Left ventricle myocardium inferior (tissue), 1 donor: Measurements from ENCODE around the gene CCNG2. TPM values are rescaled to one million over a fixed set of nuclear protein-coding genes. Genes with fewer than 3 reads are reported as not detected.

Experiments
- DNase-seq: peaks from one replicate; pipeline ENCODE4 v3.0.0-alpha.2; 2020
- H3K27ac ChIP-seq: fragments of 200-600 bp; replicated peaks from 2 replicates; pipeline ENCODE4 v1.8.0; 2021
- H3K27me3 ChIP-seq: fragments of 200-600 bp; 2 replicates; pipeline ENCODE4 v1.8.0; 2021; ENCODE audit warnings: low read depth
- H3K36me3 ChIP-seq: fragments of 200-600 bp; 2 replicates; pipeline ENCODE4 v1.8.0; 2021
- H3K4me1 ChIP-seq: fragments of 200-600 bp; 2 replicates; pipeline ENCODE4 v1.8.0; 2021
- H3K4me3 ChIP-seq: fragments of 200-600 bp; 2 replicates; pipeline ENCODE4 v1.8.0; 2021; ENCODE audit warnings: mild to moderate bottlenecking, moderate library complexity
- H3K9me3 ChIP-seq: fragments of 200-600 bp; replicated peaks from 2 replicates; pipeline ENCODE4 v1.8.0; 2021
- intact Hi-C: fragments of 100-400 bp; cut with micrococcal nuclease; formaldehyde crosslinking; loops from one replicate; pipeline ENCODE4 v1.11.0; 2022
- total RNA-seq: library from RNA; stranded (reverse); fragmentation: NEBNext Ultra II Directional; extraction: Animal tissue kit (Norgen Biotek cat#: 25700); gene quantifications from one replicate; pipeline ENCODE4 v1.2.1, GENCODE V29; 2021
- TF ChIP-seq, protein P1 (sequence below): fragments of 200-600 bp; IDR thresholded peaks from 2 replicates; pipeline ENCODE4 v1.8.0; 2021; ENCODE audit warnings: antibody characterized with exemption, mild to moderate bottlenecking, borderline replicate concordance
- donor health status: DM: no; HTN: yes; CAD: no; lungs with severe emphysema.

Gene CCNG2
- total RNA-seq, 1 donor from 2014 or later = 8.5 TPM

DNA sequence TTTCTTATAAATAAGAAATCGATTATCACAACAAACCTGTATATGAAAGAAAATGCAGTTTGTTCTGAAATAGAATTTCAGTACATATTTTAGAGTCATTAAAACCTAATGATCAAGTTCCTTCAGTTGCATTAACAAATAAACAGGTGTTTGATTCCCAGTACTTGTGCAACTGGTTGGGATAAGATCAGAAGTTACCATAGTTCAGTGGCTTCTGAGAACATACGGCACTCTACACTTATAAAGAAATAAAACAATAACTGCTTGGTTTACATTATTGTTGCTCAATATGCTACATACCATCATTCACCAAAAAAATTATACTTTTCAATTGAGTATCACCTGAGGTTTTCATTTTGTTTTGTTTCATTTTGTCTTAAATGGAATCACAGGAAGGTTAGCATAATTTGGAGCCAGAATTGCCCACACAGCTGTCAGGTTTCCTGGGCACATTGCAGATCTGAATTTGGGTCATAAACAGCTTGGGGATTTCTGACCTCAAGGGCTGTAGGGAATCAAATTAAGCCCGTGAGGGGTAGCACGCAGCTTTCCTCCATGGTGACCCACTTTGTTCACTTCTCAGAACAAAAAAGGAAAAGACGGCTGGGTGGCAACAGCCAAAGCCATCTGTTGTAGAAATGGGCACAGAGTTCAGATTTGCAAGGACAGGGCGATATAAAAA lies 14.9 kb upstream of the CCNG2 start:
- Histone ChIP-seq H3K4me3 (no peak overlapping the region), H3K27me3 (no peaks in the 10 kb centered on the region), H3K9me3 (no peaks in the 10 kb centered on the region), H3K36me3 (no peaks in the 10 kb centered on the region), H3K4me1 (no peaks in the 10 kb centered on the region), H3K27ac (no peak overlapping the region)
- TF ChIP-seq, protein P1, sequence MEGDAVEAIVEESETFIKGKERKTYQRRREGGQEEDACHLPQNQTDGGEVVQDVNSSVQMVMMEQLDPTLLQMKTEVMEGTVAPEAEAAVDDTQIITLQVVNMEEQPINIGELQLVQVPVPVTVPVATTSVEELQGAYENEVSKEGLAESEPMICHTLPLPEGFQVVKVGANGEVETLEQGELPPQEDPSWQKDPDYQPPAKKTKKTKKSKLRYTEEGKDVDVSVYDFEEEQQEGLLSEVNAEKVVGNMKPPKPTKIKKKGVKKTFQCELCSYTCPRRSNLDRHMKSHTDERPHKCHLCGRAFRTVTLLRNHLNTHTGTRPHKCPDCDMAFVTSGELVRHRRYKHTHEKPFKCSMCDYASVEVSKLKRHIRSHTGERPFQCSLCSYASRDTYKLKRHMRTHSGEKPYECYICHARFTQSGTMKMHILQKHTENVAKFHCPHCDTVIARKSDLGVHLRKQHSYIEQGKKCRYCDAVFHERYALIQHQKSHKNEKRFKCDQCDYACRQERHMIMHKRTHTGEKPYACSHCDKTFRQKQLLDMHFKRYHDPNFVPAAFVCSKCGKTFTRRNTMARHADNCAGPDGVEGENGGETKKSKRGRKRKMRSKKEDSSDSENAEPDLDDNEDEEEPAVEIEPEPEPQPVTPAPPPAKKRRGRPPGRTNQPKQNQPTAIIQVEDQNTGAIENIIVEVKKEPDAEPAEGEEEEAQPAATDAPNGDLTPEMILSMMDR = no peak
- no peak for DNase-seq
- intact Hi-C loops = no loop called here

DNA sequence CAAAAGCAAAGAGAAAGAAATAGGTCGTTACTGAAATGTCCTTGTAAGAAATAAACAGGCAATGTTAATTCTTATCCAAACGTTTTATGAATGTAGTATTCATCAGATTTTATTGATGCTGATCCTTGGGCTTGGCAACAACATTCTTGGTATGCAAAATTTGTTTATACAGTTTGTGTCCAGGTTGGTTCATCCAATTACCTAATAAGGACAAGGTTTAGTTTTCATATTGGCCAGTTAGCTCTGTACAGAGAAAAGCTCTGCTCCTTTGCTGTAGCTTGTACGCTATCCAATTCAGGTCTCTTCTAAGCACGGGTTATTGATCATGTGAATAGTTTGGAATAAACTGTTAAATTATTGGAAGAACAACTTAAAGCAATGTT lies 14.4 kb upstream of the CCNG2 start:
- Histone ChIP-seq H3K9me3 (no peaks in the 10 kb centered on the region), H3K36me3 (no peaks in the 10 kb centered on the region), H3K4me1 (no peaks in the 10 kb centered on the region), H3K27me3 (no peaks in the 10 kb centered on the region), H3K4me3 (no peak overlapping the region), H3K27ac (no peak overlapping the region)
- intact Hi-C loops = no loop called here
- no peak for DNase-seq
- TF ChIP-seq, protein P1 = no peak

DNA sequence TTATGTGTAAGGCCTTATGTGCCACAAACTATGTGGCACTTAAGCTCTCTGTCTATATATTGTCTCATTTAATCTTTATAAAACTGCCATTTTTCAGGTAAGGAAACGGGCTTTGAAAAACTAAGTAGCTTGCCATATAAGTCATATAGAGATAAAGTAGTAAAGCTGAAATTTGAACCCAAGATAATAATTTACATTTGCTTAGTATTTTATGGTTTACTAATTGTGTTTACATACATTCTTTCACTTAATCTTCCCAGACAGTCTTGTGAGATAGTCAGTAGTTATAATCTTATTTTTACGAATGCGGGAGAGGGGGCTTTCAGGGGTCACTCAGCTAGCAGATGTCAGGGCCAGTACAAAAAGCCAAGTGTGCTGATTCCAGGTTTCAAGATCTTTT lies 13.9 kb upstream of the CCNG2 start:
- TF ChIP-seq, protein P1 = no peak
- H3K4me1 ChIP-seq = no peaks in the 10 kb centered on the region
- H3K27ac ChIP-seq = no peak overlapping the region
- no peaks in the 10 kb centered on the region for H3K9me3 ChIP-seq
- no peak overlapping the region for H3K4me3 ChIP-seq
- no peak for DNase-seq
- intact Hi-C loops = no loop called here
- no peaks in the 10 kb centered on the region for H3K36me3 ChIP-seq
- no peaks in the 10 kb centered on the region for H3K27me3 ChIP-seq

DNA sequence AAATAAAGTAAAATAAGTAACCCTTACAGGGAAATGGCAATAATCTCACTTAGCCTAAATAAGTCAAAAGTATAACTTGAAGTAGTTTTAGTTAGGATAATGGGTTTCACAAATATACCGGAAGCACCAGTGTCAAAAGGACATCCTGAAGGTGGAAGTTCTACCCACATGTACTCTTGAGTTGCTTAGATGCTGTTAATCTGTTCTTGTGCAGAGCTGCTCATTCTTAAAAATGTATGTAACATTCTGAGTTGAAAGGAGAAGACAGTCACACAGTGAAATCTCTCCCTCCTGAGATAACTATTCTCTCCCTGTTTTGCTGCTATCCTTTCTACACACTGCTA lies 11.2 kb upstream of the CCNG2 start:
- TF ChIP-seq, protein P1 = no peak
- intact Hi-C loops = no loop called here
- no peaks in the 10 kb centered on the region for H3K36me3 ChIP-seq
- no peak overlapping the region for H3K4me3 ChIP-seq
- no peak for DNase-seq
- H3K27me3 ChIP-seq = no peaks in the 10 kb centered on the region
- H3K9me3 ChIP-seq = no peaks in the 10 kb centered on the region
- no peak overlapping the region for H3K27ac ChIP-seq
- H3K4me1 ChIP-seq = no peaks in the 10 kb centered on the region

DNA sequence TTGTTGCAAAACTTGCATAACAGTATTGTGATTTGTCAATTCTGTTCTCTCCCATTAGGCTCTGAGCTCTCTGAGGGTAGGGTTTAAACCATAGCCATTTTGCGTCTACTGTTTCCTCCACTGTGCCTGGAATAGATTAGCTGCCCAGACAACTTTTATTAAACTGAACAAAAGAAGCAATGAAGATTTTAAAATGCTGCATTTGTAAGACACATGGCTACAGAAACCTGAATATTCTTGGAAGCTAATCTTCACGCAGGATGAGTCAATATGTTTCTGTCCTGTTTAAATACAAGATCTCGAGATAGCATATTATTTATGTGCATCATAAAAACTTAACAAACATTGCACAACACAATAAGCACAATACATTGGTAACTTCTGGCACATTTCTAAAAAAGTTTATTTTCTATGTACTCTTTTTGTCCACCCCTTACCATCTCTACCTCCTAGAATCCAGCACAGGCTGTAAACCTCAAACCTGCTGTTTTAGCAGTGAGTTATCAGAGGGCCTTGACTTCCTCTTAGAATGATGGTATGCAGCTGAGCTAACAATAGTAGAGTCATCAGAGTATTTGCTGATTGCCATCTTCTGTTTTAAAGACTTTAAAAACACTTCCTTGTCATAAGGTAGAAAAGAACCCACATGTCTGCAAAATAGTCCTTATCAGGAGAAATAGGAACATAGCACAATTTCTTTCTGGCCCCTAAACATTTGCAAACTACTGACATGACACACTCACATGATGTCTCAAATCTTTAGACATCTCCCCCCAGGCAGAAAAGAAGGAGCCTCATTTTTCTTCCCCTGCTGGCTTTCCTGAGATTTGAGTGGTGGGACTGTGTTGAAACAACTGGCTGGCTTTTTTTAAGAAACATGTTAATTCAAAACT lies 10.6 kb upstream of the CCNG2 start:
- no peaks in the 10 kb centered on the region for H3K9me3 ChIP-seq
- TF ChIP-seq, protein P1 = no peak
- intact Hi-C loops = no loop called here
- H3K36me3 ChIP-seq = no peaks in the 10 kb centered on the region
- H3K4me1 ChIP-seq = no peaks in the 10 kb centered on the region
- no peak overlapping the region for H3K27ac ChIP-seq
- DNase-seq = no peak
- no peaks in the 10 kb centered on the region for H3K27me3 ChIP-seq
- H3K4me3 ChIP-seq = no peak overlapping the region
